MCF 10A (cell line): Measurements from ENCODE around the gene ANO4. TPM values are rescaled to one million over a fixed set of nuclear protein-coding genes. Genes with fewer than 3 reads are reported as not detected.
A peak's percentile ranks its signal among the peaks of the same experiment; 100 is the strongest.

ENCODE experiments used
- BruUV-seq: library from RNA; stranded (reverse); fragments of 400-500 nt; replicated peaks from 2 replicates; lab custom pipeline; 2021; lab: Mats Ljungman, UMichigan
- CTCF ChIA-PET: fragments of 300-600 bp; sonication (Branson Sonifier 250); formaldehyde crosslinking; extraction: SDS; loops from one replicate; lab custom pipeline; 2021; ENCODE audit warnings: antibody characterized with exemption, inconsistent platforms; lab: Yijun Ruan, JAX
- POLR2A ChIA-PET: fragments of 300-600, 350-650 bp; sonication (Branson Sonifier 250); formaldehyde crosslinking; extraction: SDS; loops from one replicate; lab custom pipeline; 2020; ENCODE audit warnings: antibody characterized with exemption, inconsistent platforms; lab: Yijun Ruan, JAX
- DNase-seq: peaks from one replicate; pipeline ENCODE4 v3.0.0-alpha.2; 2018; ENCODE audit not compliant: unreplicated experiment
- H3K27ac Mint-ChIP-seq: one replicate; pipeline ENCODE4 v1.8.0; 2022; ENCODE audit warnings: mild to moderate bottlenecking, low read depth, mixed read lengths; ENCODE audit not compliant: unreplicated experiment
- H3K27me3 Mint-ChIP-seq: one replicate; pipeline ENCODE4 v1.8.0; 2022; ENCODE audit warnings: mixed read lengths; ENCODE audit not compliant: insufficient read depth, unreplicated experiment
- H3K36me3 Mint-ChIP-seq: one replicate; pipeline ENCODE4 v1.8.0; 2022; ENCODE audit warnings: mild to moderate bottlenecking, moderate library complexity, mixed read lengths; ENCODE audit not compliant: insufficient read depth, unreplicated experiment
- H3K4me1 Mint-ChIP-seq: one replicate; pipeline ENCODE4 v1.8.0; 2022; ENCODE audit warnings: mixed read lengths; ENCODE audit not compliant: insufficient read depth, unreplicated experiment
- H3K4me3 Mint-ChIP-seq: one replicate; pipeline ENCODE4 v1.8.0; 2022; ENCODE audit warnings: mild to moderate bottlenecking, moderate library complexity, mixed read lengths; ENCODE audit not compliant: unreplicated experiment
- H3K9me3 Mint-ChIP-seq: one replicate; pipeline ENCODE4 v1.8.0; 2022; ENCODE audit warnings: mixed read lengths; ENCODE audit not compliant: unreplicated experiment
- CTCF ChIP-seq: fragments of 200-600 bp; IDR thresholded peaks from one replicate; pipeline ENCODE4 v1.8.0; 2022; ENCODE audit warnings: antibody characterized with exemption, mild to moderate bottlenecking; ENCODE audit not compliant: unreplicated experiment
- intact Hi-C: fragments of 100-400 bp; cut with micrococcal nuclease; formaldehyde crosslinking; loops from 2 replicates; pipeline ENCODE4 v1.14.1; 2022
- total RNA-seq: library from RNA; stranded (reverse); gene quantifications from 2 replicates; pipeline ENCODE4 v1.2.3, GENCODE V29; 2022

The ANO4 gene
- total RNA-seq, 1 experiment from 2014 or later = 0.91 TPM

- DNase-seq = peak; percentile 56
- no peak overlapping the region for H3K27ac Mint-ChIP-seq
- peaks cover 7% of the 10 kb centered on the region for H3K36me3 Mint-ChIP-seq
- BruUV-seq = no TSS peak
- H3K27me3 Mint-ChIP-seq = no peaks in the 10 kb centered on the region
- no peak overlapping the region for H3K4me3 Mint-ChIP-seq
- no peaks in the 10 kb centered on the region for H3K9me3 Mint-ChIP-seq
- peak; percentile 88 for TF ChIP-seq CTCF
- intact Hi-C loops = loop anchor here (1.0 to 5.0 kb wide), 4 partner anchors 159 to 495 kb away; partner anchors contain the start of gene UTP20
- no peaks in the 10 kb centered on the region for H3K4me1 Mint-ChIP-seq
- CTCF ChIA-PET = interaction anchor here (0.6 to 7.3 kb wide), 27 partner anchors 9 to 909 kb away, joined by 3 to 61 read pairs (median 3); partner anchors contain the start of gene UTP20
- POLR2A ChIA-PET = no interaction called here
Observed at GRCh38 chr12:100827901-100828520, 33.4 kb downstream of the ANO4 start.

GRCh38 chr12:100830003-100830795, 35.6 kb downstream of the ANO4 start:
- H3K4me3 Mint-ChIP-seq = no peak overlapping the region
- no peaks in the 10 kb centered on the region for H3K4me1 Mint-ChIP-seq
- no peaks in the 10 kb centered on the region for H3K9me3 Mint-ChIP-seq
- no peak for DNase-seq
- BruUV-seq = no TSS peak
- CTCF ChIA-PET = interaction anchor here (7.3 kb wide), 1 partner anchor 493 kb away, joined by 61 read pairs; no protein-coding TSS in a partner anchor
- no peak for TF ChIP-seq CTCF
- POLR2A ChIA-PET = no interaction called here
- H3K27me3 Mint-ChIP-seq = no peaks in the 10 kb centered on the region
- no peak overlapping the region for H3K27ac Mint-ChIP-seq
- H3K36me3 Mint-ChIP-seq = peaks cover 7% of the 10 kb centered on the region
- intact Hi-C loops = no loop called here

GRCh38 chr12:100833282-100833681, 38.7 kb downstream of the ANO4 start:
- Mint-ChIP-seq H3K27me3 (no peaks in the 10 kb centered on the region), H3K9me3 (no peaks in the 10 kb centered on the region), H3K4me3 (no peak overlapping the region), H3K27ac (no peak overlapping the region), H3K36me3 (no peaks in the 10 kb centered on the region), H3K4me1 (no peaks in the 10 kb centered on the region)
- TF ChIP-seq CTCF = no peak
- BruUV-seq = no TSS peak
- intact Hi-C loops = no loop called here
- CTCF ChIA-PET = interaction anchor here (7.3 kb wide), 1 partner anchor 490 kb away, joined by 61 read pairs; no protein-coding TSS in a partner anchor
- no peak for DNase-seq
- POLR2A ChIA-PET = no interaction called here

GRCh38 chr12:100840748-100841147, 46.2 kb downstream of the ANO4 start:
- POLR2A ChIA-PET = no interaction called here
- intact Hi-C loops = no loop called here
- Mint-ChIP-seq H3K4me3 (no peak overlapping the region), H3K4me1 (peaks cover 10% of the 10 kb centered on the region), H3K36me3 (no peaks in the 10 kb centered on the region), H3K27ac (no peak overlapping the region), H3K9me3 (no peaks in the 10 kb centered on the region), H3K27me3 (no peaks in the 10 kb centered on the region)
- DNase-seq = no peak
- no TSS peak for BruUV-seq
- CTCF ChIA-PET = interaction anchor here (0.8 kb wide), 1 partner anchor 478 kb away, joined by 3 read pairs; no protein-coding TSS in a partner anchor
- no peak for TF ChIP-seq CTCF
